GOT3 (cell line): ENCODE results near the gene BZW2.

Experiments
- DNase-seq: peaks from one replicate; lab custom pipeline; 2025; ENCODE audit warnings: mixed read lengths; lab: John Stamatoyannopoulos, UW

The BZW2 gene

DNA sequence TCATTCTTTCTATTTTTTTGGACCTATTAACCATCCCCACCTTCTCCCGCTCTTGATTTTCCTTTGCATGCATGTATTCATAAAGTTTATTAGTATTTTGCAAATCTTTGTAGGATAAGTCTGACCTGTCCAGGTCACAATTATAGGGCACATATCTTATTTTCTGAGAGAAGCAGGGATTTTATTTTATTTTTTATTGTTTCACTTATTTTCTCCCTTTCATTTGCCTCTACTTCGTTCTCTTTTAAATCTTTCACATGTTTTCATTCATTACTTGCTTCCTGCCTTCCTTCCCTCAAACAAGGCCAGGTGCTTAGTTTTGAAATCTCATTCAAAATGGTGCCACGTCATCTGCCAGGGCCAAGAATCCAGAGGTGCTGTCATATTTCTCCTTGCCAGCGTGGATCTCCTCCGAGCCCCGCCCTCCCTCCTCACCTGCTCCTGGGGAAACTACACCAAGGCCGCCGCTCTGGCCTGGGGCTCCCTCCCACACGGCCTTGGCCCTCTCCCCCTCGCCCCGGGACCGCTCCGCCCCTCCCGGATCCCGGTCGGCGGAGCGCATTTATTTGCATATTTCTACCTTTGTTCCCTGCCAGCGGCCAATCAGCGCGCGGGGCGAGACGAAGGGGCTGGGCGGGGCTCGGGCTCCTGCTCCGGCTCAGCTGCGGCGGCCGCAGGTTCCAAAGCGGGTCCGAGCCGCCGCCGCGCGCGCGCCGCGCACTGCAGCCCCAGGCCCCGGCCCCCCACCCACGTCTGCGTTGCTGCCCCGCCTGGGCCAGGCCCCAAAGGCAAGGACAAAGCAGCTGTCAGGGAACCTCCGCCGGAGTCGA lies 107.3 kb downstream of the BZW2 start, which contains the start of gene TSPAN13:
Gene TSPAN13 (plus strand): TSS at position 654 of the 830 bp plus-strand sequence. CDS start 213 bp downstream, outside the sequence.
- DNase-seq: peak; percentile 24

- no peak for DNase-seq
Measured at GRCh38 chr7:16753932-16754855, 108.2 kb downstream of the BZW2 start.

DNA sequence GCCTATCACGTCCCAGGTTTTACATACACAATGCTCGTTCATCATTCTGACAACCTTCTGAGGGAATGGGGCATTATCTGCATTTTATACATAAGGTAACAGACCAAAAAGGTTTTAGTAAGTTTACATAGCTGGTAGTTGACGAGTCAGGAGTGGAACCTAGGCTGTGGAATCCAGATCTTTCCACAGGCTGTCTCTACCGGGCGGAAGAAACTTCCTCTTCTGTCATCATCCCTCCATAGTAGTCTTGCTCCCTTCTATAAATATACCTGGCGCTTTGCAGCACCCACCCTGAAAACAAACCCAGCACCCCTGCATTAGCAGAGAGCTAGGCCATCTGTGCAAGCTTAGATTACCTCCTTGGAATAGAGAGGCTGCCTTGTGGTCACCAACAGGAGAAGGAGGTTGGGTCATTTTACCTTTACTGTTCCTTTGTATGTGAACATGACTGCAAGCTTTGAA lies 108.9 kb downstream of the BZW2 start:
- no peak for DNase-seq

GRCh38 chr7:16755397-16755796 lies 109.4 kb downstream of the BZW2 start:
- DNase-seq: no peak
